GM10266 (cell line): Measurements from ENCODE around the gene PHF12.

ENCODE experiments used
- DNase-seq: peaks from one replicate; pipeline ENCODE4 v3.0.0; 2012; ENCODE audit errors: extremely low spot score
- TF ChIP-seq, protein P1 (sequence below): IDR thresholded peaks from 2 replicates; pipeline ENCODE4 v1.5.1; 2012; ENCODE audit warnings: mild to moderate bottlenecking, low read depth; ENCODE audit not compliant: control insufficient read depth, insufficient read depth; ENCODE audit errors: missing control alignments

The PHF12 gene

DNA sequence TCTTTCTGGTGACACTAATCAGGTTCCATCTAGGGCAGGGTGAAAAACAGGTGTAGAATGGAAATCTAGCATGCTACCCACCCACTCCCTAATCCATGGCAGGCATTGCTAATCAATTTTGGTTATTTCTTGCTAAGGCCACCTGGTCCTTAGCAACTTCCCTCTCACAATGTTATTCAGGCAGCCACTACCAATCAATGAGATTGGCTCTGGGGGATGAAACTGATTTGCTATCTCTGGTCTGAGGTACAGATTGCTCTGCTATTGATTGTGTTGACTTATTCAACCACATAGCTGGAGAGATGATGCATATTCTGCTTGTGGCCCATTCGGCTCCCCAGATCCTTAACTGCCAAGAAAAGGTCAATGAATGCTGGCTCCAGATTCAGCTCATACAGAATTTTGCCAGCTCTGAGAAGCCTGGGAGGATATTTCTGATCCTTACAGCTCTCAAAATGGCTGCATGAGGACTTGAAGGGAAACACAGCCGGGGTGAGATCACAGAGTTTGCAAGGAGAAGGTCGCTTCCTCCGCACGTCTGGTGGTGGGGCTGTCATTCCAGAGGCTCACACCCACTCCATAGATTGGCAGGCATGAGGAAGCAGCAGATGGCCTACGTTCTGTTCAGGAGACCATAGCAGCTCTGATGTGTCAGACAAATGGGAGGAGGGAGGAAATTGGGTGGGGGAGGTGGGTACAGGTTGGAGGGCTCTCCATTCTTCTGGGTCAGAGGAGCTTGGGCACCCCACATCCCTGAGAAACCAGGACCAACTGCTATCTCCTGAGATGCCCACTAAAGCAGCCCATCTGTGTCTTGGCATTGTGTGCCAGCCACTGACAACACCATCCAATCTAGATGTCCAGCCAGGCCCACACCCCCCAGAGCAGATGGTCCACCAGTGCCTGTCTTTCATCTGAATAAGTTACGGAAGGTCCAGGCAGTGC is 32.2 kb upstream of the PHF12 start:
- no peak for DNase-seq
- TF ChIP-seq, protein P1, sequence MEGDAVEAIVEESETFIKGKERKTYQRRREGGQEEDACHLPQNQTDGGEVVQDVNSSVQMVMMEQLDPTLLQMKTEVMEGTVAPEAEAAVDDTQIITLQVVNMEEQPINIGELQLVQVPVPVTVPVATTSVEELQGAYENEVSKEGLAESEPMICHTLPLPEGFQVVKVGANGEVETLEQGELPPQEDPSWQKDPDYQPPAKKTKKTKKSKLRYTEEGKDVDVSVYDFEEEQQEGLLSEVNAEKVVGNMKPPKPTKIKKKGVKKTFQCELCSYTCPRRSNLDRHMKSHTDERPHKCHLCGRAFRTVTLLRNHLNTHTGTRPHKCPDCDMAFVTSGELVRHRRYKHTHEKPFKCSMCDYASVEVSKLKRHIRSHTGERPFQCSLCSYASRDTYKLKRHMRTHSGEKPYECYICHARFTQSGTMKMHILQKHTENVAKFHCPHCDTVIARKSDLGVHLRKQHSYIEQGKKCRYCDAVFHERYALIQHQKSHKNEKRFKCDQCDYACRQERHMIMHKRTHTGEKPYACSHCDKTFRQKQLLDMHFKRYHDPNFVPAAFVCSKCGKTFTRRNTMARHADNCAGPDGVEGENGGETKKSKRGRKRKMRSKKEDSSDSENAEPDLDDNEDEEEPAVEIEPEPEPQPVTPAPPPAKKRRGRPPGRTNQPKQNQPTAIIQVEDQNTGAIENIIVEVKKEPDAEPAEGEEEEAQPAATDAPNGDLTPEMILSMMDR: no peak

DNA sequence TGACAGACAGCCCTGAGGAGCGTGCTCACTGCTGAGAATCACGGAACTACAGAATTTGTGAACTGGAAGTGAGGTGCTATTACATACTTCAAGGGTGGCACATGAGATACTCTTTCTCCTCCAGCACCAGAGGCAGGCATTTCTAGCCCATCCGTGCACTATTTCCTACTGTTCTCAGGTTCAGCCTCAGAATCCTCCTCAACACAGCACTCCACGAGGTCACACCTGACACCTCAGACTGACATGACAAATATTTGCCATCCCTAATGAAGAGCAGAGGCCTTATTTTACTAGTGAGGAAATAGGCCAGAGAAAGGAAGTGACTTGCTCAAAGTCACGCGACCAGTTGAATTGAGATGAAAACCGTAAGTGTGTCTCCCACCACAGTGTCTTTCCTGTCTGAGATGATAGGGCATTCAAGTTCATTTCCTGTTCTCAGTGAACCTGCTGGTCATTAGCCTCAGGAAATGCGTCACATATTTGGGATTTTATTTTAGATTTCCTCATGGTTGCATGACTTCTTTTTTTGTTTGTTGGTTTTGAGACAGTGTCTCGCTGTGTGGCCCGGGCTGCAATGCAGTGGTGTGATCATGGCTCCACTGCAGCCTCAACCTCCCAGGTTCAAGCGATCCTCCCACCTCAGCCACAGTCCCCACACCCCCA is 30.9 kb upstream of the PHF12 start:
- TF ChIP-seq, protein P1: no peak
- DNase-seq: peak; percentile 78

DNA sequence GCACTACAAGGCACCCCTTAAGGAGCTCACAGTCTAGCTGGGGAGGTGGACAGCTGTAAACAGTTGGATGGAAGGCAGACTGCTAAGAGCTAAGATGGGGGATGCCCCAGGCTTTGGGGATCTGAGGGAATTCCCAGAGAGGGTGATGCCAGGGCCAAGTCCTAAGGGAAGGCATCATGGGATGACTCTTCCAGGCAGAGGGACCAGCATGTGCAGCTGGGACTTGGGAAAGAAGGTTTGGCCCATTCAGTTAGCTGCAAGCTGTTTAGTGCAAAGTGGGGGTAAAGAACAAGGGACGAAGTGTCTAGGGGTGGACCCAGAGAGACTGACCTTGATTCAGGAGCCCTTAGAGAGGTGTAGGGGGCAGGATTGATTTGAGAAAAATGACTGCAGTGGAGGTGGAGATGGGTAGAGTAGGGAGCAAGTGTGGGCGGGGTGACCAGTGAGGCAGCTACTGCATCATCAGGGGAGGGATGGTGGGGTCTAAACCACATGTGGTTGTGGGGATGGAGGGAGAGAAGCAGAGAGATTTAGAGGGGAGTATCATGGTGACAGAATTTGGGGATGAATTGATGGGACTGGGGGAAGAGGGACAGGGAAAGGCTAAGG is 27.1 kb upstream of the PHF12 start:
- TF ChIP-seq, protein P1: no peak
- DNase-seq: no peak

DNA sequence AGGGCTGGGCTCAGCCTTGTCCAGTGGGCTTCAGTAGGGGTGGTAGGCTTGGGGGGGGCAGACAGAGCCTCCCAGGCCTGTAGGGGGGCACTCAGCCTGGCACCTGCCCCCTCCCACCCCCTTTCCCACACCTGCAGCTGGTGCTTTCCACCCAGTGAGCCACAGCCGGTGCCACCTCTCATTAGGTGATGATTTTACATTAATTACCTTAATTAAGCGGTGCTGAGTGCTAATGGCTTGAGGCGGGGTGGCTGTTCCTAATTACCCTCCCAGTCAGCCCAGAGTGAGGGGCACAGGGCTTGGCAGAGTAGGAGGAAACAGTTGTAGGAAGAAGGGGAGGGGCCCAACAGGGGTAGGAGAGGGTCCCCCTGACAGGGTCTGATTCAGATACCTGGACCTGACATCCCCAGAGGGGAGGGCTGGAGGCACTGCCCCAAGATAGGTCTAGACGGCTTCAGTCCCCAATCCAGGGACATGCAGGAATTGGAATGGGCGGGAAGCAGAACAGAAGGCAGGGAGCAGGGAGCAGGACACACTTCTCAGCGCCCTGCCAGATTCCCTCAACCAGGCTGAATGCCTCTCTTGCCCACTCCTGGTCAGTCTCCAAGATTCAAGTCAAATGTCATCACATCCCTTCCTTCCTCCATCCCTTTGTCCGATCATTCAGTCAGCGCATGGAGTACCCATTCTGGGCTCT is 26.5 kb upstream of the PHF12 start:
- DNase-seq: no peak
- TF ChIP-seq, protein P1: no peak

DNA sequence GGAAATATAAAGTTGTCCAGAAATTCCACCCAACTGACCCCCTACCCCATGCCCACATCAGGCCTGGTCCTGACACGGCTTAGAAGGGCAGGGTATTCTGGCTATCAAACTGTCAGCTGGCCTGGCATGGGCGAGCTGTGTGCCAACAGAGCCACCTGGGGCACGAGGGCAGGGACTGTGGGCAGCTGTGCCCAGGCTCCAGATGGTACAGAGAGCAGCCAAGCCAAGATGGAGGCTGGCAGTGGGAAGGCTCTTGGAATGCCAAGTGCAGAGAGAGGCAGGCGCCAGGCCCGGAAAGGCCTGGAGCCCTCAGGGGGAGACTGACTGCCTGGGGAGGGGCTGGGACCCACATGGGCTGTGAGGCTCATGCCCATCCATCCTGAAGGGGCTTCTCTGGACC is 24.3 kb upstream of the PHF12 start:
- TF ChIP-seq, protein P1: no peak
- DNase-seq: no peak

DNA sequence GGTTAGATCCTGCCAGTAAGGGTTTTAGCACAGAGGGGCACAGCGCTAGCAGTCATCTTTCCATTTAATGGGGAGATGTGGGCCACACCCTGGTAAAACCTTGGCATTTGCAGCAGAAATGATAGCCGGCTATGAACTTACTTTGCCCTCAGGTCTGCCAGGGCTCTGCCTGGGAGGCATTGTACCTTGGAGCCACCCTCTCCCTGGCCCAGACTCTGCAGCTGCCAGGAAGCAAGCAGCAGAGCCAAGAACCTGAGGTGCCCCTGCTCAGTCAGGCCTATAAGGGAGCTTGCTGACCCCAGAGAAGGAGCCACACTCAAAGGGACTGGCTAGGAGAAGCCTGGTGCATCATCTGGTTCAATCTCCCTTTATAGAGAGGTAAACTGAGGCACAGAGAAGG is 23.7 kb upstream of the PHF12 start:
- TF ChIP-seq, protein P1: no peak
- DNase-seq: no peak
